22Rv1 (cell line): ENCODE data around the gene SCAP.
"Not testable (repeated sequence)": the region's sequence is repeated elsewhere in the genome, so short reads cannot be mapped to it uniquely, and the experiment has no call there.

Experiments
- H3K27ac ChIP-seq: fragments of 450-650 bp; 2 replicates; pipeline ENCODE4 v1.5.1; 2017
- CTCF ChIP-seq: fragments of 450-650 bp; IDR thresholded peaks from 2 replicates; pipeline ENCODE4 v1.5.1; 2017; ENCODE audit warnings: mild to moderate bottlenecking
- ZFX ChIP-seq: fragments of 450-650 bp; IDR thresholded peaks from 2 replicates; pipeline ENCODE4 v1.6.1; 2017; ENCODE audit warnings: antibody characterized with exemption, borderline replicate concordance

The SCAP gene

GRCh38 chr3:47464588-47464987, 11.2 kb downstream of the SCAP start:
- no peak overlapping the region for H3K27ac ChIP-seq
- no peak for TF ChIP-seq CTCF
- no peak for TF ChIP-seq ZFX

DNA sequence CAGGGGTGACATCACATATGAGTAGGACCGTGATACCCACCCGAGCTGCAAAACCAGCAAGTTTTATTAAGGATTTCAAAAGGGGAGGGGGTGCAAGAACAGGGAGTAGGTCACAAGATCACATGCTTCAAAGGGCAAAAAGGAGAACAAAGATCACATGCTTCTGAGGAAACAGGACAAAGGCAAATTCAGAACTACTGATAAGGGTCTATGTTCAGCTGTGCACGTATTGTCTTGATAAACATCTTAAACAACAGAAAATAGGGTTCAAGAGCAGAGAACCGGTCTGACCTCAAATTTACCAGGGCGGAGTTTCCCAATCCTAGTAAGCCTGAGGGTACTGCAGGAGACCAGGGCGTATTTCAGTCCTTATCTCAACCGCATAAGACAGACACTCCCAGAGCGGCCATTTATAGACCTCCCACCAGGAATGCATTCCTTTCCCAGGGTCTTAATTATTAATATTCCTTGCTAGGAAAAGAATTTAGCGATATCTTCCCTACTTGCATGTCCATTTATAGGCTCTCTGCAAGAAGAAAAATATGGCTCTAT, 16.1 kb downstream of the SCAP start:
- H3K27ac ChIP-seq = not testable (repeated sequence)

- H3K27ac ChIP-seq = peak overlapping the region; percentile 37; the same call in 1 of the 2 replicates
- TF ChIP-seq CTCF (no peak), ZFX (no peak)
Observed at GRCh38 chr3:47456984-47457383, 18.8 kb downstream of the SCAP start.

DNA sequence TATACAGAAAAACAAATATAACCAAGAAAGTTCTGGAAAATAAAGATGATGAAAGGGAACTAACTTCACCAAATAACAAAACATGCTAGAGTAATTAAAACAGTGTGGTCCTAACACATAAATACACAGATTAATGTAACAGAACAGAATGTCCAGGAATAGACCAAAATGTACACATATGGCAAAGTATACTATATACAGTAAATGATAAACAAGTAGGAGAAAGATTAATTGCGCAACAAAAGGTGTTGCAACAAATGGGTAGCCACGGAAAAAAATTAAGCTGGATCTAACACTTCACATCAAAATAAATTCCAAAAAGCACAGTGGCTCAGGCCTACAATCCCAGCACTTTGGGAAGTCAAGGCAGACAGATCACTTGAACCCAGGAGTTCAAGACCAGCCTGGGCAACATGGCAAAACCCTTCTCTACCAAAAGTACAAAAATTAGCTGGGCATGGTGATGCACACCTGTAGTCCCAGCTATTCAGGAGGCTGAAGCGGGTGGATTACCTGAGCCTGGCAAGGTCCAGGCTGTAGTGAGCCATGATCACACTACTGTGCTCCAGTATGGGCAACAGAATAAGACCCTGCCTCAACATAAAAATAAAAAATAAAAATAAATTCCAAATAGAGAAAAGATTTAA, 19.8 kb downstream of the SCAP start:
- peak overlapping the region; percentile 37 for H3K27ac ChIP-seq
- TF ChIP-seq CTCF (no peak), ZFX (no peak)

GRCh38 chr3:47452453-47453215, 23.1 kb downstream of the SCAP start:
- no peak overlapping the region for H3K27ac ChIP-seq
- TF ChIP-seq ZFX (no peak), CTCF (no peak)

DNA sequence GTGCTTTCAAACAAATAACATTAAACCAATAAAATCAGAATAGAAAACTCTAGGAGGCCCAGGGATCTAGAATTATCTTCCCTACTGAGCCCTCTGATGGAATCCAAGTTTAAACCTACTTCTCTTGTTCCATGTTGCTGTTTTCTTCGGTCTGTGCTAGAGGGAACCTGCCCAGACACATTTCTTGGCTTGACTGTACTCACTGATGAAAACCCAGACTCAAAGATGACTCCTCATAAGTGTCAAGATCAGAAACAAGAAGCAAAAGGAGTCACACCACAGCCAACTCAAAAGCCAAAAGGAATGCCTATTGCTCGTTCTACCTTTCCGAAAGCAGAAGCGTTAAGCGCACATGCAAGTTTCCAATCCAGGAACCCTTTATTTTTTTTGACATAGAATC, 31.6 kb downstream of the SCAP start:
- H3K27ac ChIP-seq = peak overlapping the region; percentile 96

GRCh38 chr3:47443611-47443995, 32.1 kb downstream of the SCAP start:
- TF ChIP-seq ZFX = no peak
- TF ChIP-seq CTCF = no peak
- peak overlapping the region; percentile 96 for H3K27ac ChIP-seq

More for the DNA sequence above, 31.6 kb downstream of the SCAP start:
- TF ChIP-seq CTCF (no peak), ZFX (no peak)
